Hepatocyte (in vitro differentiated cells): Measurements from ENCODE around the gene RUFY2.

ENCODE experiments used
- EZH2 ChIP-seq: fragments of 200-600 bp; sonication (generic); IDR thresholded peaks from 2 replicates; pipeline ENCODE4 v1.6.1; 2016; ENCODE audit warnings: antibody characterized with exemption, mild to moderate bottlenecking, borderline replicate concordance
- TF ChIP-seq, protein P1 (sequence below): fragments of 200-600 bp; sonication (generic); IDR thresholded peaks from 2 replicates; pipeline ENCODE4 v1.5.1; 2016; ENCODE audit warnings: antibody characterized with exemption, mild to moderate bottlenecking; ENCODE audit not compliant: poor library complexity

DNA sequence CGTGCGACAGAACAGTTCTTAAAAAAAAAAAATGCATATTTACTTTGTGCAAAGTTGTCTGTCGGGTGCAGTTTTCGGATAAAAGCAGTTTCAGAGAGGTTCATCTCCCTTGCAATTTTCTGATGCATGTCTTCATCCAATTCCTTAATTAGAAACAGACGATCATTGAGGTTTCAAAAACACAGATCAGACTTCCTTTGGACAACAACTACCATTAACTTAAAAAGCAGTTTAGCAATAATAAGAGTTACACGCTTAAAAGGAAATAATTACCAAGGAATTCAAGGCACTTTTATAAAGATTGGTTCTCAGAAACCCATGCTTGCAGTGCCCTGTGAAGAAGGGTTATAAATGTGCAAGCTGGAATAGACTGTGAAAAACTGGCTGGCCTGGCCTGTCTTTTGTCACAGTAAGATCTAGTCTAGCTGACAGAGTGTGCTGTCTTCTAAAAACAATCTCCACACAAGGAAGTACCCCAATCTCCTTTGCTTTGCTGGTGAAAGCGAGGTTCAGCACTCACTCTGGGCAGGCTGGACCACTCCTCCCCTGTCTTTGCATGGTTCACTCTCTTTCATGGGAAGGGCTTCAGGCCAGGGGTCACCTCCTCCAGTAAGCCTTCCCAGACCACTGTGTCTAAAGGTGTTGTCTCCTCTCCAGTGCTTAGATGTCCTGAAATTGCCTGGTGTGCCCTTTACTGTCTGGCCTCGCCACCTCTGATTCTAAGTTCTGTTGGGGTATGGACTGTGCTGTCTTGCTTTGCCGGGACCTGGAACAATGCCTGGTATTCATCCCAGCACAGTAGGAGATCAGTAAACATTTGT is 110.0 kb downstream of the RUFY2 start:
- TF ChIP-seq, protein P1, sequence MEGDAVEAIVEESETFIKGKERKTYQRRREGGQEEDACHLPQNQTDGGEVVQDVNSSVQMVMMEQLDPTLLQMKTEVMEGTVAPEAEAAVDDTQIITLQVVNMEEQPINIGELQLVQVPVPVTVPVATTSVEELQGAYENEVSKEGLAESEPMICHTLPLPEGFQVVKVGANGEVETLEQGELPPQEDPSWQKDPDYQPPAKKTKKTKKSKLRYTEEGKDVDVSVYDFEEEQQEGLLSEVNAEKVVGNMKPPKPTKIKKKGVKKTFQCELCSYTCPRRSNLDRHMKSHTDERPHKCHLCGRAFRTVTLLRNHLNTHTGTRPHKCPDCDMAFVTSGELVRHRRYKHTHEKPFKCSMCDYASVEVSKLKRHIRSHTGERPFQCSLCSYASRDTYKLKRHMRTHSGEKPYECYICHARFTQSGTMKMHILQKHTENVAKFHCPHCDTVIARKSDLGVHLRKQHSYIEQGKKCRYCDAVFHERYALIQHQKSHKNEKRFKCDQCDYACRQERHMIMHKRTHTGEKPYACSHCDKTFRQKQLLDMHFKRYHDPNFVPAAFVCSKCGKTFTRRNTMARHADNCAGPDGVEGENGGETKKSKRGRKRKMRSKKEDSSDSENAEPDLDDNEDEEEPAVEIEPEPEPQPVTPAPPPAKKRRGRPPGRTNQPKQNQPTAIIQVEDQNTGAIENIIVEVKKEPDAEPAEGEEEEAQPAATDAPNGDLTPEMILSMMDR: no peak
- no peak for TF ChIP-seq EZH2
